Astrocyte of the spinal cord (primary cell): Measurements from ENCODE around the gene PCBD1.

Experiments
- DNase-seq: peaks from one replicate; pipeline ENCODE4 v3.0.0; 2011; ENCODE audit warnings: low read depth, low spot score
- H3K4me3 ChIP-seq: 2 replicates; pipeline ENCODE4 v1.5.1; 2011; ENCODE audit warnings: low read depth, mild to moderate bottlenecking, low read length, moderate library complexity
- CTCF ChIP-seq: IDR thresholded peaks from 2 replicates; pipeline ENCODE4 v1.5.1; 2012; ENCODE audit warnings: low read depth, mild to moderate bottlenecking, low read length, inconsistent platforms
- in situ Hi-C: cut with HindIII; loops from 2 replicates; pipeline ENCODE4 v1.10.0; 2017; ENCODE audit warnings: low sequenced_read_pairs

The PCBD1 gene

GRCh38 chr10:70887804-70888800 lies at the start of gene PCBD1:
TSS of gene PCBD1 (minus strand) at chr10:70888565. CDS start at chr10:70888533, 32 bp downstream.
- peak within 1 kb of the TSS; percentile 73 for H3K4me3 ChIP-seq
- in situ Hi-C loops: no loop called here

GRCh38 chr10:70937661-70938060 lies 49.3 kb upstream of the PCBD1 start:
- TF ChIP-seq CTCF: no peak
- in situ Hi-C loops: no loop called here
- no peak overlapping the region for H3K4me3 ChIP-seq
- DNase-seq: no peak

More at GRCh38 chr10:70887804-70888800, at the start of gene PCBD1:
- TF ChIP-seq CTCF: no peak
- peak; percentile 81 for DNase-seq

- no peak overlapping the region for H3K4me3 ChIP-seq
- no peak for DNase-seq
- in situ Hi-C loops: no loop called here
- no peak for TF ChIP-seq CTCF
Measured at GRCh38 chr10:70936111-70936510, 47.7 kb upstream of the PCBD1 start.

- in situ Hi-C loops: no loop called here
- no peak for DNase-seq
- no peak for TF ChIP-seq CTCF
- no peak overlapping the region for H3K4me3 ChIP-seq
Measured at GRCh38 chr10:70935631-70936030, 47.3 kb upstream of the PCBD1 start.

- H3K4me3 ChIP-seq: no peak overlapping the region
- TF ChIP-seq CTCF: no peak
- in situ Hi-C loops: no loop called here
- DNase-seq: no peak
Measured at GRCh38 chr10:70935125-70935625, 46.8 kb upstream of the PCBD1 start.

GRCh38 chr10:70934701-70935100 lies 46.3 kb upstream of the PCBD1 start:
- in situ Hi-C loops: no loop called here
- TF ChIP-seq CTCF: no peak
- no peak for DNase-seq
- no peak overlapping the region for H3K4me3 ChIP-seq
